HG02642 (cell line): ENCODE results near the gene CYP26B1.

ENCODE experiments used
- ATAC-seq: cut with Tn5 transposase; IDR thresholded peaks from one replicate; pipeline ENCODE4 v1.9.1; 2021; ENCODE audit warnings: mild to moderate bottlenecking; ENCODE audit not compliant: unreplicated experiment, poor library complexity

CYP26B1 gene

DNA sequence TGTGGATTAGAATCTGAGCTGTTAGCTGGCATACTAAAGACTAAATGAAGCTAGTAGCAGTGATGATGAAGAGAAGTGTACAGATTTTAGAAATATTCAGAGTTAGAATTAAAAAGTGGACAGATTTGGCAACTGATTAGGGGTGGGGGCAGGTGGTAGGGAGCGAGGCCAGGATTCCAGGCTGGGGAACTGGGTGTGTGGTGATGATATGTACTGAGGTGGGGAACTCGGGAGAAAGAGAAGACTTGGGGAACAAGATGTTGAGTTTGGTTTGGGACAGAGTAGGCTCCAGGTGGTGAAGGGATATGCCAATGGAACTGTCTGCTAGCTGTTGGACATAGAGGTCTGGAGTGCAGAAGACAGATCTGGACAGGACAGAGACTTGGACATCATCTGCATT lies 9.2 kb upstream of the CYP26B1 start:
- no peak for ATAC-seq

GRCh38 chr2:72155737-72156136 lies 8.1 kb upstream of the CYP26B1 start:
- no peak for ATAC-seq

- ATAC-seq: no peak
Observed at GRCh38 chr2:72155151-72155550, 7.5 kb upstream of the CYP26B1 start.

DNA sequence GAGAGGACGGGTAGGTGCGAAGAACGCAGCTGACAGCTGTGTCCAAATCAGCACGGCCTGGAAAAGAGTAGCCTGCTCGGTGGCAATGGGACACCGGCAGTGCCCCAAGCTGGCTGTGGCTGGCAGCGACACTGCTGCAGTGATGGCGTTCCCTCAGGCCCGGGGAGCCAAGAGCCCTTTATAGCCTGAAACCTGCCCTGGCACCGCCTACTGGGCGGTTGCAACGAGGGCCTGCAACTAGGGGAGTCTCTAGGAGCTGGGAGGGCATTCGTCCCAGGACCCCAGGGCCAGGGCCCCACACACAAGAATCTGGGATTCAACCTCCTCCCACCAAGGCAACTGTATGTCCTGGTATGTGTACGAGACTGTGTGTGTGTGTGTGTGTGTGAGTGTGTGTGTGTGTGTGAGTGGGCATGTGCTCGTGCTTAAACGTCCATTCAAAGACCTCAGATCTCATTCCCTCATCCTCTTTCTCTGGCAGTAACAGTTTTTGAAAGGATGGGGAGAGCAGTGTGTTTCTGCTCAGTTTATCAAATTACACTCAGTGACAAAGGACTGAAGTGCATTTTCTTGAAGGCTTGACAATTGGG lies 6.8 kb upstream of the CYP26B1 start:
- no peak for ATAC-seq

- ATAC-seq: no peak
Observed at GRCh38 chr2:72153924-72154323, 6.3 kb upstream of the CYP26B1 start.

DNA sequence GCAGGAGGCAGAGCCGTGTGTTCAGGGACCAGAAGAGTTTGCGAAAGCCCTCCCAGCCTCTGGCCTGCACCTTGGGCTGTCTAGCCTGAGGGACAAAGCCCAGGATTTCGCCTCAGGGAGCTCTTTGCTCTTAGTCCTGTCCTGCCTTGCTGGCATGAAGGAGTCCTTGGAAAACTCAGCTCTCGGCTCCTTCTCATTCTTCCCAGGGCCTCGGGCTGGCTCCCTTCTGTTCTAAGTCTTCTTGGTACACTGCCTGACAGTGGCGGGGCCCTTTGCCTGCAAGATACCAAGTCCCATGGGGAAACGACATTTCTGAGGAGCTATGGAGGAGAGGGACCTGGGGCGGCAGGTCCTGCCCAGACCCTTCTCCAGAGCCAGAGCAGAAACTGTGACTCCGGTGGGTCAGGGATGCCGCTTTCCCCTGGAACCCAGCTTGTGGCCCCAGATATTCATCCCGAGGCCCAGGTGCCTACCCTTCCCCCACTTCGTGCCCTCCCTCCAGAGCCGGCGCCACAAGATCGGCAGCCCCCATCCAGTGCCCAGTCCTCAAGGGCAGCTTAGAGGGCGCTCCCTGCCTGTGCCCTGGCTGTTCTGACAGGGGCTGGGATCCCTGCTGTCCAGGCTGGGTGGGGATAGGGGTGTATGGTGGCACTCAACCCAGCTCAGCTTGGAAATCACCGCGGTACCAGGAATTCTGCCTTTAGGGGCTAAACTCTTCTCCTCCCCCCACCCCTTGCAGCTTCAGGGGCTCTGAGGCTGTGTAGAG lies 5.5 kb upstream of the CYP26B1 start:
- ATAC-seq: no peak

GRCh38 chr2:72150861-72151356 lies 3.2 kb upstream of the CYP26B1 start:
- no peak for ATAC-seq

GRCh38 chr2:72150157-72150860 lies 2.6 kb upstream of the CYP26B1 start:
- peak; percentile 79 for ATAC-seq

- ATAC-seq: no peak
Observed at GRCh38 chr2:72149556-72150156, 2.0 kb upstream of the CYP26B1 start.

GRCh38 chr2:72148837-72149555 lies 1.3 kb upstream of the CYP26B1 start:
- ATAC-seq: no peak

GRCh38 chr2:72148003-72148836 lies 558 bp upstream of the CYP26B1 start:
- no peak for ATAC-seq

DNA sequence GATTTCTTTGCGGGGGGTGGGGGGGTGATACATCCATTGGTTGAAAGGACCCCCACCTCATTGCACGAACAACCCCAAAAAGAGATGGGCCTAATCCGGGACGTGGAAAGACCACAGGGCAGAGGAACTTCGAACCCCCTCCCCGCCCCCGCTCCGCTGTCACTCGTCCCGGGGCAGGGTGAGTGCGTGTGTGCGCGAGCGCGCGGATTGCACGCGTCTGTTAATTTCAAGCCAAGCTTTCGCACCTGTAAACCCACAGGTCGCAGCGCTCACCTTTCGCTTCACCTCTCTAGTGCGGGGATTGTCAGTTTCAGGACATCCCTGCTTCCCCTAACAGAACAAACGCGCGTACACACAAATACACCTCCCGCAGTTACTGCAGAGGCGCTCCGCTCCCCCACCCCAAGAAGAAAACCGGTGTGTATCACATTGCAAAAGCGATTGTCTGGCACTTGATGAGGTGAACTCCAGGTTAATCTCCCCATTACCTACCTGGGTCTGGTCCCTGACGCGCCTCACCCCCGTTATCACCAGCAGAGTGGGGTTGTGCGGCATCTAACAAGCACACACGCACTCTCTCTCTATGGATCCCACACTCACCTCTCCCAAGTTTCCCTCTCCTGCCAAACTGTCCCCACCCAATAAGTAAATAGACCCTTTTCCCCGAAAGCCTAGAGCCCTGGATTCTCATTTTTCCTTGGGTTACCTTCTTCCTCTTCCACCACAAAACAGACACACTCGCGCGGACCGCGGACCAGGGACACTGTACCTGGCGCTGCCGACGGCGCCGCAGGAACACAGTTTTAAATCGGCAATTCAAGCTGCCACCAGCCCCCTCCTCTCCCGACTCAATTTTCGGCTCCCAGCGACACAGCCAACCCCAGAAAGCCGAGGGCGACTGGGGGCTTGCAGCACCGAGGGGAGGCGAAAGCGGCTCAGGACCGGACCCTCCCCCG lies 1.0 kb downstream of the CYP26B1 start:
- ATAC-seq: no peak

DNA sequence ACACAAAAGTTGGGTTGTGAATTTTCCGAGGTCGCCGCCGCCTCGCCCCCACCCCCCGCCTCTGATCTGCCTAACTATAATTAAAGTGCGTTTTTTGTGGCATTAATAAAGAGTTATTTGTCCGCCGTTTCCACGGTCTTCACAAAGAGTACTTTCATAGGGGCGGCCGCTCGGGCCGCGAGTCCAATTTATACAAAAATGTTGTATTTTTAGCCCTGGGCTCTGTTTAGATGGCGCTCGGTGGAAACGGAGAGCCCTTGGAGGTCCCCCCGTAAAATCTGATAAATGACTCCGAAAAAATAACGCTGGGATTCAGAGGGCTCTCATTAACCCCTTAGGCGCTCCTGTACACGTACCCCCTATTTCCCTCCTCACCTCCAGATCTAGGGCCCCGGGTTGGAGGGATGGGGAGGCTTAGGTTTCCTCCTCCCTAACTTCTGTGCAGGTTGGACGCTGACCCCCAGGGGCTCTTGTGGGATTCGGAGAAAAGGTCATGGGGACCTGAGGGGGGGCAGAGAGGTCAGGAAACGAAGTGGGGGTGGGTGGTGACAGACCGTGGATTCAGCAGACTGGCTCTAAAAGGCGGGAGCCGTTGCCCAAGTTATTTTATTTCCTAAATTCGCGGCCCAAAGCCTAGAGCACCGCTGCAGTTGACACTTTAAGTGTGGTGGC lies 1.9 kb downstream of the CYP26B1 start:
- ATAC-seq: no peak

DNA sequence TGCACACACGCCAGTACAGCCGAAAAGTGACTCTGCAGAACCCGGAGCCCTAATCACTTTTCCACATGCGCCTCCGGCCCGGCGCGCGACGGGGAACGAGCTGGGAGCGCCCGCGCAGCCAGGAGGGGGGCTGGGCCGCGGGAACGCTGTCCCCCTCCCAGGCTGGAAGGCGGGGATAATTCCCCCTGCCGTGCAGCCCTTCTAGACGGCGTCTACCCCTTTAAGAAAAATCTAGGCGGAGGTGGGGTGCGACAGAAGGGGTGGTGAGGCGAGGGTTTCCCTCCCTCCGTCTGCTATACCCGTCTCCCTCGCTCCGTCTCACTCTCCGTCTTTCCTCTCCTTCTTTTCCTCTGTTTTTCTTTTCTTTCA lies 2.4 kb downstream of the CYP26B1 start:
- no peak for ATAC-seq

DNA sequence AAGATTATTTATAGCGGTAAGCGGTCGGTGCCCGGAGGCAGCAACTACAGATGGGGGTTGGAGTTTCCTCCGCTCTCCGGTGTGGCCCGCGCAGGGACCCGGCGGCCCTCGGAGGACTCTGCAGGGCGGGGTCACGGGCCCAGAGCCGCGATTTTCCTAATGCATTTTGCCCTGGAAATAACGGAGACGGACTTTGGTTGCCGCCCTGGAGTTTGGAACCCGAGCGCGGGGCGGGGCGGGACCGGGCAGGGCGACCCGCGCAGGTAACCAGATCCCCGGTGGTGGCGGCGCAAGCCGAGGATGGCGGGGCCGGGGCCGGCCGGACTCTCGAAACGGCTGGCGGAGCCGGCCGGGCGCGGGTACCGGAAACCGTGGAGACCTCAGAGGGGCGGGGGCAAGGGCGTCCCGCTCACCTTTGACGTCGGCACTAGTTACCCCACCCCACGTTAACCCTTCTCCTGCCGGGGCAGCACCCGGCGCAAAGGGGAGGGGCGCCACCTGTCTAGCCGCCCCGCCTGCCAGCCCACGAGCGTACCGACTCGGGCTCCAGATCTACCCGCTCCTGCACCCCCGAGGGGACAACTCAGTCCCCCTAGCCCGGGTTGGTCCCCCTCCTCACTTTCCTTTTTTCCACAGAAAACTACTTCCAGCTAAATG lies 2.9 kb downstream of the CYP26B1 start:
- no peak for ATAC-seq

- ATAC-seq: no peak
Observed at GRCh38 chr2:72144274-72144631, 3.4 kb downstream of the CYP26B1 start.

GRCh38 chr2:72143441-72144273 lies 4.0 kb downstream of the CYP26B1 start:
- ATAC-seq: no peak
